Raji (cell line): ENCODE results near the gene FGR.

Source experiments
- POLR2A ChIP-seq: IDR thresholded peaks from 2 replicates; pipeline ENCODE4 v1.6.1; 2011; ENCODE audit warnings: low read depth, low read length, control low read depth; ENCODE audit not compliant: insufficient read depth

Gene FGR

DNA sequence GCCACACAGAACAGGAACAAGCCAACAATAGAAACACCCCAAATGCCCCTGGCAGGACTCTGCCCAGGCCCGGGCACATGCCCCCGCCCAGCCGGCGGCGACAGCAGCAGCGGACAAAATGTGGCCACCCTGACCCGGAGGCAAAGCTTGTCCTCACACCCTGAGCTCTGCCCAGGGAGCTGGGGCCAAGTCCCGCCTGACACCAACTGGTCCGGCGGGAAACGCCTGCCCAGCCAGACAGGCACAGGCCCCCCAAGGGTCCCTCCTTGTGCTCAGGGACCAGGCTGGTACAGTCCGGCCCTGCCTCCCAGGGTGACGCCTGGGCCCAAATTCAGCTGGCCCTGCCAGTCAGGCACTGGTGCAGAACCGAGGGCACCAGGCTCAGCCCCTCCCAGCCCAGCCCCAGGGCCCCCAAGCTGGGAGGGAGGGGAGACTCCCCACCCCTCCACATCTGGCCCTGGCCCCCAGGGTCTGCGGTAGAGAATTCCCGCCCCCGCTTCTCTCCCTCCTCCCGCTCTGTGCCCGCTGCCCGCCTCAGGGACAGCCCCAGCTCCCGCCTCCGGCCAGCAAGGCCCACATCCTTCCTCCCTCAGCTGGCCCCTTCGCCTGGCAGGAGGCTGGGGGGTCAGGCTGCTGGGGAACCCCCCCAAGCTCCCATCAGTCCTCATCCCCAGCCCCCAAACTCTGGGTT, 33.1 kb downstream of the FGR start:
- no peak for TF ChIP-seq POLR2A

- TF ChIP-seq POLR2A, result no peak
These were observed 33.6 kb downstream of the FGR start for GRCh38 chr1:27601321-27601770.

DNA sequence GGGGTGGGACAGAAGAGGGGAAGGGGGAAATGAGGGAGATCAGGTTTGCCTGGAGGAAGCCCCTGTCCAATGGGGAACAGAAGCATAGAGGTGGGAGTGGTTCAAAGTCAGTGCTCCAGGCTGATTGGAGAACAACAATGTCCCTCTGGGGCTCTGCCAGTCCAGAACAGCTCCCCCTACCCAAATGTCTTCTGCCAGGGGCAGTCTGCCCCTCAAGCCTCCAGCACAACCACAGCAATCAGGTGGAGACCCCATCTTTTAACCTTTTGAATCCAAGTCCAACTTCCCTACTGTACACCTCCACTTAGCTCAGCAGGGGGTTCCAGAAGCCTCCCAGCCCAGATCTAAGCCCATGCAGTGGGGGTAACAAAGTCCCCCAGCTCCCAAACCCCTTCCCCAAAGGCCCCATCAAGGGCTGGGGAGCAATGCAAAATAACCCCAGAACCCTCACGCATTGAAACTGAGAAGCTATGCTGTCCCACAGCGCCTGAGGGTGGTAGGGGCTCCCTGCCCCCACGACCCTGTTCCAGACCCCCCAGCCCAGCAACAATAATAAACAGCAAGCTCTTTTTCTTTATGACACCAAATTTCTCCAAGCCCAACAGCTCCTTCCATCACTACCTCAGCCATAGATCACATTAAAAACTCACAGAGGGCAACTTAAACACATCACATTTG, 34.3 kb downstream of the FGR start:
- TF ChIP-seq POLR2A, result no peak

- no peak for TF ChIP-seq POLR2A
These were observed 35.1 kb downstream of the FGR start for GRCh38 chr1:27599605-27600497.

DNA sequence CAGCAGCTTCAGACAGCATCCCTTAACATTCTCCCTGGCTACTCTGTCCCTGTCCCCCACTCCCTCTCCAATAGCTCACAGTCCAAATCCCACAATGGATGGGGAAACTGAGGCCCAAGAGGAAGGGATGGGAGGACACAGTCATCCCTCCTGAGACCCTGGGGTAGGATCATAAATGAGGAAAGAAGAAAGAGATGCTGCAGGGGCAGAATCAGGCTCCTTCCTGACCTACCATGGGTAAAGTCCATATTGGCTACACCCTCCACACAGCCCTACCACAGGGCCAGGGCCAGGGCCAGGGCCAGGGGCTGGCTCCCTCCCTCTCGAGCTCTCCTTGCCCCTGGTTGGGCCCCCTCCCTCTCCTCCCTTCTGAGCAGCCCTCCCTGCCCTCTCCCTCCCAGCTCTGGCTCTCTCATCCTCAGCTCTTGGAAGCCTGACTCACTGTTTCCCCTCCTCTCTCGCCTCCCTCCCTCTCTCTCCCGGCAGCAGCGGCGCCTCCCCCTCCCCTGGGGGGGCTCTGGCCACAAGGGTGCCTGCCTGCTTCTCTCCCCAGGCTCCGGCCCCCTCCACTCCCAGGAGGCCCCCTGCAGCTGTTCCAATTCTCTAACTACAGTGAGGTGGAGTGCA, 36.0 kb downstream of the FGR start:
- TF ChIP-seq POLR2A, result no peak

DNA sequence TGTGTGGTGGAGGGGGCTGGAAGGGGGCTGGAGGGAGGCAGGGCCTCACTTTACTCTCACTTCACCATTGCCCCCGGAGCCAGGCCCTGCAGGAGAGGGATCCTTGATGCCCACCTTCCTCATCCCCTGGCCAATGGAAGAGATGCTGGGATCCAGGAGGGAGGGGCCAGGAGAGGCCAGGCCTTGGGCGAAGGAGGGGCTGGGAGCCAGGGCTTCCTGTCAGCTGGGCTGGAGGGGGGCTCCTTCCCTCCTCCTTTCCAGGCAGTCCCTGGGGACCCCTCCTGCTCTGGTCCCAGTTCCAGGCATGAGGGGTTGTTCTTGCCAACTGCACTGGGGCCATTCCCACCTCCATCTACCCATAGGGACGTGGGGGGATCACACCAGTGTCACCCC, 36.7 kb downstream of the FGR start:
- no peak for TF ChIP-seq POLR2A

DNA sequence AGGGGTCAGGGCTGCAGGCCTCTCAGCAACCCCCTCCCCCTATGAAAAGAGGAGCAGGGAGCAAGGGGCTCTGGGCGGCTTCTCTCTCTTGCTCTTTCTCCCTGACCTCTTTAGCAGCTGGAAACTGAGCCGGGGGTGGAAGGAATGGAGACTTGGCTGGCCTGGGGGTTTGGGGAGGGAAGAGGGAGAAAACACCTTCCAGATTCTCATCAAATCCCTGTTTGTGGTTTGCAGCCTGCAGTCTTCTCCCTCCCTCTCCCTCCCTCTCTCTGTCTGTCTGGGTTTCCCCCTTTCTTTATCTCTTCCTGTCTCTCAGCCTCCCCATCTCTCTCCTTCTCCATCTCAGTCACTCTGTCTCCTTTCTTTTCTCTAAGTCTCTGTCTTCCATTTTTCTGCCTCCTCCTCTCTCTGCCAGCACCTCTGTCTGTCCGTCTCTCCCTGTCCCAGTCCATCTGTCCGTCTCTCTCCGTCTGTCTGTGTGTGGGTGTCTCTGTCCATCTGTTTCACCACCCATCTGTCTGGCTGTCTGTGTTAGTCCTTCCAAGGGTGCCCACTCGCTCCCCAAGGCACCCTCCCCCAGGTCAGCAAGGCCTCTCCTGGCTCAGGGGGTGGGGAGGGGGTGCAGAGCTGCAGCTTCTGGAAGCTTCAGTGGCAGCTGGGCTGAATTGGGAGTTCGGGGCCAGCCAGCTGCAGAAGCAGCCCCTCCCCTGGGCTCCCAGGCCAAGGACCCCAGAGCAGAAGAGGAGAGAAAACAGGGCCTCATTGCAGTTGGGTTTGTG, 37.3 kb downstream of the FGR start:
- no peak for TF ChIP-seq POLR2A

DNA sequence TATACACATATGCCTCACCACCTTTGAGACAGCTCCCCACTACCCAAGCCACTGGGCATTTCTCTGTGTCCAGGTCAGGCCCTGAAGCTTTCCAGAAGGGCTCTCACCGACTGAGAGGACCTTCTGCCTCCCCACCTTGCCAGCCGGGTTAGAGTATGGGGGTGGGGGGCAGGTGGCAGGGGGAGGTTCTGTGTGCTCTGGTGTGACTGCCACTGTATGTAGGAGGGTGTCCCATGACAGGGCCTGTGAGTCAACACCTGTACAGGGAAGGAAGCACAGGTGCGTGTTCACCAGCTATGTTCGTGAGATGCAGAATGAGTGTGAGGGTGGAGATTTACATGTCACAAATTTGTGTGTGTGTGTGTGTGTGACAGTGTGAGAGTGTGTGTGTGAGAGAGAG, 38.0 kb downstream of the FGR start:
- no peak for TF ChIP-seq POLR2A

DNA sequence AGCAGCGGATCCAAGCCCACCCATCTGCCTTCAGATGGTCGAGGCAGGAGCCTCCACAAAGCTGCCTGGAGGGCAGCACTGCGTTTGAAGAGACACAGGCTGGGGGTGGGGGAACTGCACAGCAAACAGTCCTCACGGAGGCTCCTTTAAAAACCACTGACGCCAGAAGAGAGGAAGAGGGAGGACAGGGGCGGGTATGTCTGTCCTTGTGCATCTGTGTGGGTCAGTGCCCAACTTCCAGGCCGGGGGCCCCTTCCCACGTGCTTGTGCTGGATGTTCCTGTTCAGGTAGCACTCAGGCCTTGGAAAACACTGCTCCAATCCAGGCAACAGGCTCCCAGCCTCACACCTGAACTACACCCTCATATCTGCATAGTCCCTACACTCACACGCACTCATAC, 38.7 kb downstream of the FGR start:
- no peak for TF ChIP-seq POLR2A

- TF ChIP-seq POLR2A, result no peak
These were observed 39.4 kb downstream of the FGR start for GRCh38 chr1:27595597-27595996.

GRCh38 chr1:27594564-27595510, 40.1 kb downstream of the FGR start:
- TF ChIP-seq POLR2A, result no peak

GRCh38 chr1:27593678-27594563, 41.1 kb downstream of the FGR start:
- TF ChIP-seq POLR2A, result no peak
